NCI-H146 (cell line): ENCODE results near the gene RBBP6.
A peak's percentile ranks its signal among the peaks of the same experiment; 100 is the strongest.
"Not testable (repeated sequence)": the region's sequence is repeated elsewhere in the genome, so short reads cannot be mapped to it uniquely, and the experiment has no call there.

Experiments
- DNase-seq: peaks from one replicate; lab custom pipeline; 2025; lab: John Stamatoyannopoulos, UW

Gene RBBP6

DNA sequence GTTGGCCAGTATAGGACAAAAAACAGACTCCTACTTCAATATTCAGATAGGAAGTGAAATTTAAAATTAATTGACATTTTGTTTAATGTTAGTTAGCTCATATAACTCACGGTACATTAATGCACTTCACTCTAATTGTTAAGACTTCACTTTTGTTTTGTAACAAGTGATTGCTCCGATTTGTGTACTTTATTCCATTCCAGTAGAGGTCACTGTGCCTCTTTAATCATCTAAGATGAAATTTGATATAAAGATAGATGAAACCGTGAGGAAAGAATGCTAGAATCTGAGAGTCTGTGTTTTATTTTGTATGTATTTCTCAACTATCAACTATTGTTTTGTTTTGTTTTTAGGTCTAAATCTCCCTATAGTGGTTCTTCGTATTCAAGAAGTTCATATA is 29.0 kb downstream of the RBBP6 start:
- no peak for DNase-seq

DNA sequence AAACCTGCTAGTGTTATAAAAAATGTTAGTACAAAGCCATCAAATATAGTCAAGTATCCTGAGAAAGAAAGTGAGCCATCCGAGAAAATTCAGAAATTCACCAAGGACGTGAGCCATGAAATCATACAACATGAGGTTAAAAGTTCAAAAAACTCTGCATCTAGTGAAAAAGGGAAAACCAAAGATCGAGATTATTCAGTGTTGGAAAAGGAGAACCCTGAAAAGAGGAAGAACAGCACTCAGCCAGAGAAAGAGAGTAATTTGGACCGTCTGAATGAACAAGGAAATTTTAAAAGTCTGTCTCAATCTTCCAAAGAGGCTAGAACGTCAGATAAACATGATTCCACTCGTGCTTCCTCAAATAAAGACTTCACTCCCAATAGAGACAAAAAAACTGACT is 31.7 kb downstream of the RBBP6 start:
- DNase-seq = no peak

DNA sequence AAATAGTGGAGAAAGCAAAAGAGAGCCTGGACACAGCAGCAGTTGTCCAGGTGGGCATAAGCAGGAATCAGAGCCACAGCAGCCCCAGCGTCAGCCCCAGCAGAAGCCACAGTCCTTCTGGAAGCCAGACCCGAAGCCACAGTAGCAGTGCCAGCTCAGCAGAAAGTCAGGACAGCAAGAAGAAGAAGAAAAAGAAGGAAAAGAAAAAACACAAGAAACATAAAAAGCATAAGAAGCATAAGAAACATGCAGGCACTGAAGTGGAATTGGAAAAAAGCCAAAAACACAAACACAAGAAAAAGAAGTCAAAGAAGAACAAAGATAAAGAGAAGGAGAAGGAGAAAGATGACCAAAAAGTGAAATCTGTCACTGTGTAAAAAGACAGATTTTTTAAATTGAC is 32.7 kb downstream of the RBBP6 start:
- no peak for DNase-seq

DNA sequence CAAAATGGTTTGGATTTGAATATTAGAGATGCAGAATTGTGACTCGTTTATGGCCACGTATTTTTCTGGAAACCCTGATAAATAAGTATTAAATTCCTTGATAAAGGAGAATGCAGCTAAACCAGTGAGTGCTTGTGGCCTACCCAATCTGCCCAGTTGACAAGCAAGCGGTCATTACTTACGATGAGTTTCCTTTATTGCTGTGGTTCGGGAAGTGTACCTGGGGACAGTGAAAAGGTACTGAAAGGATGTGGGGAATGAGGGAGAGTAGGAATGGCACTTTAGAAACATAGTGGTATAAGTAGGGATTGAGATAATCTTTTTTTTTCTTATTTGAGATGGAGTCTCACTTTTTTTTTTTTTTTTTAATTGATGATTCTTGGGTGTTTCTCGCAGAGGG is 33.8 kb downstream of the RBBP6 start:
- no peak for DNase-seq

DNA sequence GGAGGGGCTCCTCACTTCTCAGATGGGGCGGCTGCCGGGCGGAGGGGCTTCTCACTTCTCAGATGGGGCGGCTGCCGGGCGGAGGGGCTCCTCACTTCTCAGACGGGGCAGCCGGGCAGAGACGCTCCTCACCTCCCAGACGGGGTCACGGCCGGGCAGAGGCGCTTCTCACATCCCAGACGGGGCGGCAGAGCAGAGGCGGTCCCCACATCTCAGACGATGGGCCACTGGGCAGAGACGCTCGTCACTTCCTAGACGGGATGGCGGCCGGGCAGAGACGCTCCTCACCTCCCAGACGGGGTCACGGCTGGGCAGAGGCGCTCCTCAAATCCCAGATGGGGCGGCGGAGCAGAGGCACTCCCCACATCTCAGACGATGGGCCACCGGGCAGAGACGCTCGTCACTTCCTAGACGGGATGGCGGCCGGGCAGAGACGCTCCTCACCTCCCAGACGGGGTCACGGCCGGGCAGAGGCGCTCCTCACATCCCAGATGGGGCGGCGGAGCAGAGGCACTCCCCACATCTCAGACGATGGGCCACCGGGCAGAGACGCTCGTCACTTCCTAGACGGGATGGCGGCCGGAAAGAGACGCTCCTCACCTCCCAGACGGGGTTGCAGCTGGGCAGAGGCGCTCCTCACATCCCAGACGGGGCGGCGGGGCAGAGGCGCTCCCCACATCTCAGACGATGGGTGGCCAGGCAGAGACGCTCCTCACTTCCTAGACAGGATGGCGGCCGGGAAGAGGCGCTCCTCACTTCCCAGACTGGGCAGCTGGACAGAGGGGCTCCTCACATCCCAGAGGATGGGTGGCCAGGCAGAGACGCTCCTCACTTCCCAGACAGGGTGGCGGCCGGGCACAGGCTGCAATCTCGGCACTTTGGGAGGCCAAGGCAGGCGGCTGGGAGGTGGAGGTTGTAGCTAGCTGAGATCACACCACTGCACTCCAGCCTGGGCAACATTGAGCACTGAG is 35.4 kb downstream of the RBBP6 start:
- not testable (repeated sequence) for DNase-seq

DNA sequence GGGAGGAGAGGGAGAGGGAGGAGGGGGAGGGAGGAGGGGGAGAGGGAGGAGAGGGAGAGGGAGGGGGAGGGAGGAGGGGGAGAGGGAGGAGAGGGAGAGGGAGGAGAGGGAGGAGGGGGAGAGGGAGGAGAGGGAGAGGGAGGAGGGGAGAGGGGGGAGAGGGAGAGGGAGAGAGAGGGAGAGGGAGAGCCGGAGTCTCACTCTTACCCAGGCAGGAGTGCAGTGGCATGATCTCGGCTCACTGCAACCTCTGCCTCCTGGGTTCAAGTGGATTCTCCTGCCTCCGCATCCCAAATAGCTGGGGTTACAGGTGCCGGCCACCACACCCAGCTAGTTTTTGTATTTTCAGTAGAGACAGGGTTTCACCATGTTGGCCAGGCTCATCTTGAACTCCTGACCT is 36.4 kb downstream of the RBBP6 start:
- DNase-seq = not testable (repeated sequence)

DNA sequence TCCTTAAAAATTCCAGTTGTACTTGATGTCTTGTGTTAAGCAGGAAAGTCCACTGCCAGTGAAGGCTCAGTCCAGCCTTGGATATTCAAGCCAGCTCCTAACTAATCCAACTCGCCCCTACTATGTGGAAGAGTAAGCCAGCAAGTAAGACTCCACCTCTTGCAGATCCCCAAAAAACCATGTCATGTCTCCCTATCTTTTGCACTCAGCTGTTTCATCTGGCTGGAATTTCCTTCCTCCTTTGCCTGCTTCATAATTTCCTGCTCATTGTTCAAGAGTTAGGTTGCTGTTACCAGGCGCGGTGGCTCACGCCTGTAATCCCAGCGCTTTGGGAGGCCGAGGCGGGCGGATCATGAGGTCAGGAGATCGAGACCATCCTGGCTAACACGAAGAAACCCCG is 37.8 kb downstream of the RBBP6 start:
- no peak for DNase-seq

DNA sequence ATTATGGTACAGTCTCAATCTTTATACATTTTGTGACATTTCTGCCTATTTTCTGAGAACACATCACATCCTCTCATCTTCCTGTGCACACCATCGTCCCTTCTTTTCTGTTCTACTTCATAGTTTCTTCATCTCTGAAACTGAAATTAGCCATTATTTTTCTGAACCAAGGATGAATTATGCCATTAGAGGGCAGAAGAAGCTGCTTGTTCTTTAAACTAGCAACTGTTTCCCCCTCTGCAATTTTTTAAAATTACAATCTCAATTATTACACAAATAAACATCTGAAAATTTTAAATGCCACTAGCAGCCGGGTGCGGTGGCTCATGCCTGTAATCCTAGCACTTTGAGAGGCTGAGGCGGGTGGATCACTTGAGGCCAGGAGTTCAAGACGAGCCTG is 41.3 kb downstream of the RBBP6 start:
- DNase-seq = no peak

DNA sequence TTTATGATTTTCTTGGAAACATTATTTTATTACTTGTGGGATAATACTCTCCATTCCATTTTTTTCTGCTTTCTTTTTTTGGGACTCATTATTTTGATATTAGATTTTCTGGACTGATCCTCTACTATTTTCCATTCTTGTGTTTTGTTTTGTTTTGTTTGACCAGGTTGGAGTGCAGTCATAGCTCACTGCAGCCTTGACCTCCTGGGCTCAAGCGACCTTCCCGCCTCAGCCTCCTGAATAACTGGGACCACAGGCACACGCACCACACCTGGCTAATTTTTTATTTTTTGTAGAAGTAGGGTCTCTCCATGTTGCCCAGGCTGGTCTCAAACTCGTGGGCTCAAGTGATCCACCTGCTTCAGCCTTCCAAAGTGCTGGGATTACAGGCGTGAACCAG is 44.1 kb downstream of the RBBP6 start:
- no peak for DNase-seq

DNA sequence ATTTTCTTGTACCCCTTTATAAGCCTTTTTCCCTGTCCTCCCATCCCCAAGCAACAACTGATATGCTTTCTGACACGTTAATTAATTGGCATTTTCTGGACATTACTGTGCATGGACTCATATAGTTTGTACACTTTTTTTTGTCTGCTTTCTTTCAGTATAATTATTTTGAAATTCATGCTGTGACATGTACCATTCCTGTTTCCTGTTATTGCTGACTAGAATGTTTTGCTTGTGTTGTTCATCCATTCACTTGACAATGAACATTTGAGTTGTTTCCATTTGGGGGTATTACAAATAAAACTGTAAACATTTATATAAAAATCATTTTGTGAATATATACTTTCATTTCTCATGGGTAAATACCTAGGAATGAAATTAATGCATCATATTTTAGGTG is 50.6 kb downstream of the RBBP6 start:
- no peak for DNase-seq

DNA sequence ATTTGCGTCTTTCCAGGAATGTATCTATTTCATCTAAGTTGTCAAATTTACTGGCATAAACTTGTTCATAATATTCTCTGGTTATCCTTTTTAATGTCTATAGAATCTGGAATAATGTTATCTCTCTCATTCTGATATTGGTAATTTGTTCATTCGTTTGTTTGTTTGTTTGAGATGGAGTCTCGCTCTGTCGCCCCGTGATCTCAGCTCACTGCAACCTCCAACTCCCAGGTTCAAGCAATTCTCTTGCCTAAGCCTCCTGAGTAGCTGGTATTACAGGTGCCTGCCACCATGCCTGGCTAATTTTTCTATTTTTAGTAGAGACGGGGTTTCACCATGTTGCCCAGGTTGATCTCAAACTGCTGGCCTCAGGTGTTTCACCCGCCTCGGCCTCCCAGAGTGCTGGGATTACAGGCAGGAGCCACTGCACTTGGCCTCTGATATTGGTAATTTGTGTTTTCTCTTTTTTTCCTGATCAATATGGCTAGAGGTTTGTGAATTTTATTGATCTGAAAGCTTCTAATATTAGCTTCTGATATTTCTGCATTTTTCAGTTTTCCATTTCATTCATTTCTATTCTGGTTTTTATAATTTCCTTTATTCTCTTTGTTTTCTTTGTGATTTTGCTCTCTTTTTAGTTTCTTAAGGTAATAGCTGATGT is 59.5 kb downstream of the RBBP6 start:
- DNase-seq = no peak

DNA sequence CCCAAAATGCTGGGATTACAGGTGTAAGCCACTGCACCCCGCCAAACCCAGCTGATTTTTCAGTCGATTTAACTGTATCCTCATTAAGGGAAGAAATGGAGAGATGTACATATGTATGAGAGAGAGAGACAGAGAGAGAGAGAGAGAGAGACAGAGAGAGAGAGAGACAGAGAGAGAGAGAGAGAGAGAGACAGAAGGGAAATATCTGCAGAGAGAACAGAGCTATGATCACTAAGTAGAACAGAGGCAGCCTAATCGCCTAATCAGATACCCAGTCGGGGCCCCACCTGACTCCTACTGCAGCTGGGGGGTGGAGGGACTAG is 70.0 kb downstream of the RBBP6 start:
- DNase-seq = no peak

DNA sequence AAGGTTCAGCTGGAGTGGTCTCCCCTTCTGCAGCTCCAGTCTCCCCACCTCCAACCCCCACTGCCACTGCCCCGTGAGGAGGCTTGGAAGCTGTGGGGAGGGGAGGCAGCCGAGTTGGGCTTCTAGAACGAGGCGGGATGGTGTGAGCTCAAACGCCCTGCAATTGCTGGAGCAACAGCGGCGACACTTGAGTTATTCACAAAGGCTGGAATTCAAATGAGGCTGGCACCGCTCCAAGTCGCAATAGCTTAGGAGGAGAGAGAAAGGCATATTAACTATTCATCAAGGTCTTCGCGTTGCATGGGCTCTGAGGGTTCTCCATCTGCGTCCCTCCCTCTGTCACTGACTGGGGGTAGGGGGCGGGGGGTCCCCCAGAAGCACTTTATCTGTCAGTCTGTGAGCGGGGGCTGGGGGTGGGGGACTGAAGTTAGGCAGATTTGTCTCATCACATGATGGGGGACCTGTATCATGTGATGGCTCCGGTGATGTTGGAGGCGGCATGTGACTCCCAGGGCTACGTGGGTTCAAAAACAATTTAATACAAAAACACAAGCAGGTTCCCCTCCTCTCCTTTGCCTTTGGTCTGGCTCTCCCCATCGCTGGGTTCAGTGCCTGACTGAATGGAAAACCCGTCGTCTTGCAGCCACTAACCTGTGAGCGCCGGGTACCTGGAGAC is 70.5 kb downstream of the RBBP6 start:
- peak; percentile 40 for DNase-seq

DNA sequence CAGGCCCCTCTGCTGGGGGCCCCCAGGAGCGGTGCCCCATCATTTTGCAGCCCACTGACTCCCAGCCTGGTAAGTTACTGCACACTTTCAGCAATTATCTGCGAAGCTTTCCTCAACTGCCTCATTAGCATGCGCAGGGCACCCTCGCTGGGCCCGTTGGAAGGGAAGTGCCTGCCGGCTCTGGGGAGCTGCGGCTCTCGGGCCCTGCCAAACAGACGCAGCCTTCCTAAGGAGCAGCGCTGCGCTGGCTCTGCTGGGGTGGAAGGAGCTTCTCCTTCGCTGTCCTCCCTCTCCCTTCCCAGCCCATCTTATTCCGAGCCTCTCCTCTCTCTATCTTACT is 71.0 kb downstream of the RBBP6 start:
- peak; percentile 12 for DNase-seq

DNA sequence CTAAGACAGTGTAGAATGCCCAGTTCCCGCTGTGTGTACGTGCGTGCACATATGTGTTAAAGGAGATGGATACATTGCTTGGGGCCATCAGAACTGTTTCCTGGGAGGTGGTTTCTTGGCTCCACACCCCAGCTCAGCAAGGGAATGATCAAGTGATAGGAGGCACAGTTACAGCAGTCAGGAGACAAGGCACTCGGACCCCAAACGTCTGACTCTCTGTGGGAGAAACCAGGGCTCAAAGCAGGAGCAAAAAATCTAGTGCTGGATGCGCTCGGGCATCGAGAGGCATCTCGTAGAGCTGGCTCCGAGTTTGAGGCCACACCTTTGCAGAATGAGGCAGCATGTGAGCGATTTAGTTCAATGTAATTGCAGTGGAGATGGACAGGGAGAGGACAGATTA is 71.9 kb downstream of the RBBP6 start:
- no peak for DNase-seq

DNA sequence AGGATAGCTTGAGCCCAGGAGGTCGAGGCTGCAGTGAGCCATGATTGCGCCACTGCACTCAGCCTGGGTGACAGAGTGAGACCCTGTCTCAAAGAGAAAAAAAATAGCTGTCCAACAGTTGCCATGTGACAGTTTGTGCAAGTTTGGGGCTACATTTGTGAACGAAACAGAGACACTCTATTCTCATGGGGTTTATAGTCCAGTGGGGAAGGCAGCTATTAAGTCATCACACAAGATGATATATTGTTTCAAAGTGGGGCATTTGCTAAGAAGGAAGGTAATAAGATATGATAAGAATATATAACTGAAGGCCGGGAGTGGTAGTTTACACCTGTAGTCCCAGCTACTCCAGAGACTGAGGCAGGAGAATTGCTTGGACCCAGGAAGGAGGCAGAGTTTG is 73.3 kb downstream of the RBBP6 start:
- DNase-seq = no peak

DNA sequence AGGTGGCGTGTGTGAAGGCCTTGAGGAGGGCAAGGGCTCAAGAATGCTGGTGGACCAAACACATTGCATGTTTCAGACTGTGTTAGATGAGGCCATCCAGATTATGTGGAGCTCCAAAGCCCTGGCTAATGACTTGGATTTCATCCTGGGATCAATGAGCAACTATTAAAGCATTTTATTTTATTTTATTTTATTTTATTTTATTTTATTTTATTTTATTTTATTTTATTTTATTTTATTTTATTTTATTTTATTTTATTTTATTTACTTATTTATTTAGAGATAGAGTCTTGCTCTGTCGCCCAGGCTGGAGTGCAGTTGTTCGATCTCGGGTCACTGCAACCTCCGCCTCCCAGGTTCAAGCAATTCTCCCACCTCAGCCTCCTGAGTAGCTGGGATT is 73.9 kb downstream of the RBBP6 start:
- DNase-seq = not testable (repeated sequence)

DNA sequence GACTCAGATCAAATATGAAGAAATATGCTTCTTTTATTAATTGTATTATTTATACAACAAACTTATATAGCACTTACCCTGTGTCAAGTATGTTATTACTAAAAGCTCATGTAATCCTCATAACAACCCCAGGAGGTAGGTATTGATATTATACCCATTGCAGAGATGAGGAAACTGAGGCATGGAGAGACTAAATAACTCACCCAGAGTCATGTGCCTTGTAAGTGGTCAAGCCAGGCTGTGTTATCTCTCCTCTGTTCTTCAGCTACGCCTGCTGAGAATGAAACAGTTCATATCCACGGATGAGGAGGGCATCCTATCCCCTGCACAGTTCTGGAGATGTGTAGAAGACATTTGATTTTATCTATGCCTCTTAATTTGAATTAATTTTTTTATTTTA is 78.1 kb downstream of the RBBP6 start:
- DNase-seq = no peak
